Activated naive CD8-positive, alpha-beta T cell (primary cell): ENCODE measurements around the gene DHRS1.

ENCODE experiments used
- H3K27ac Mint-ChIP-seq: one replicate; pipeline ENCODE4 v1.8.0; 2021; ENCODE audit warnings: mixed read lengths
- H3K27me3 Mint-ChIP-seq: one replicate; pipeline ENCODE4 v1.8.0; 2021; ENCODE audit warnings: mixed read lengths
- H3K36me3 Mint-ChIP-seq: one replicate; pipeline ENCODE4 v1.8.0; 2021; ENCODE audit warnings: mixed read lengths
- H3K4me1 Mint-ChIP-seq: one replicate; pipeline ENCODE4 v1.8.0; 2021; ENCODE audit warnings: low read depth, mixed read lengths
- H3K4me3 Mint-ChIP-seq: one replicate; pipeline ENCODE4 v1.8.0; 2021; ENCODE audit warnings: mild to moderate bottlenecking, mixed read lengths
- H3K9me3 Mint-ChIP-seq: one replicate; pipeline ENCODE4 v1.8.0; 2021; ENCODE audit warnings: low read depth, mixed read lengths

The DHRS1 gene

GRCh38 chr14:24271134-24271833 is 28.3 kb downstream of the DHRS1 start, which contains the start of gene RABGGTA:
Gene RABGGTA, minus strand, starts transcription at chr14:24271597. Its CDS starts 482 bp downstream, at chr14:24271115.
- Mint-ChIP-seq H3K27ac (peak within 1 kb of the TSS; percentile 96), H3K27me3 (no peaks in the 10 kb centered on the region), H3K9me3 (no peaks in the 10 kb centered on the region), H3K4me3 (peak within 1 kb of the TSS; percentile 89), H3K36me3 (peaks cover 5% of the 10 kb centered on the region), H3K4me1 (peaks cover 37% of the 10 kb centered on the region)

GRCh38 chr14:24270537-24271133 is 28.9 kb downstream of the DHRS1 start:
- H3K4me3 Mint-ChIP-seq = peak overlapping the region; percentile 89
- peaks cover 5% of the 10 kb centered on the region for H3K36me3 Mint-ChIP-seq
- peaks cover 37% of the 10 kb centered on the region for H3K4me1 Mint-ChIP-seq
- H3K9me3 Mint-ChIP-seq = no peaks in the 10 kb centered on the region
- no peaks in the 10 kb centered on the region for H3K27me3 Mint-ChIP-seq
- peak overlapping the region; percentile 93 for H3K27ac Mint-ChIP-seq

- Mint-ChIP-seq H3K27ac (no peak overlapping the region), H3K4me1 (peaks cover 35% of the 10 kb centered on the region), H3K9me3 (no peaks in the 10 kb centered on the region), H3K36me3 (peaks cover 5% of the 10 kb centered on the region), H3K27me3 (no peaks in the 10 kb centered on the region), H3K4me3 (peak overlapping the region; percentile 89)
These were observed 29.6 kb downstream of the DHRS1 start for GRCh38 chr14:24269910-24270536.

GRCh38 chr14:24269368-24269767 is 30.2 kb downstream of the DHRS1 start:
- Mint-ChIP-seq H3K27ac (peak overlapping the region; percentile 34), H3K4me3 (no peak overlapping the region), H3K36me3 (peaks cover 5% of the 10 kb centered on the region), H3K4me1 (peaks cover 33% of the 10 kb centered on the region), H3K9me3 (no peaks in the 10 kb centered on the region), H3K27me3 (no peaks in the 10 kb centered on the region)

- Mint-ChIP-seq H3K9me3 (no peaks in the 10 kb centered on the region), H3K27me3 (no peaks in the 10 kb centered on the region), H3K27ac (no peak overlapping the region), H3K4me1 (peaks cover 22% of the 10 kb centered on the region), H3K36me3 (peaks cover 3% of the 10 kb centered on the region), H3K4me3 (no peak overlapping the region)
These were observed 31.4 kb downstream of the DHRS1 start for GRCh38 chr14:24268225-24268624.

- Mint-ChIP-seq H3K4me3 (no peak overlapping the region), H3K27me3 (no peaks in the 10 kb centered on the region), H3K4me1 (peaks cover 18% of the 10 kb centered on the region), H3K36me3 (peaks cover 4% of the 10 kb centered on the region), H3K27ac (no peak overlapping the region), H3K9me3 (no peaks in the 10 kb centered on the region)
These were observed 32.1 kb downstream of the DHRS1 start for GRCh38 chr14:24267516-24267915.

GRCh38 chr14:24266344-24267244 is 33.0 kb downstream of the DHRS1 start:
- peaks cover 5% of the 10 kb centered on the region for H3K36me3 Mint-ChIP-seq
- no peak overlapping the region for H3K4me3 Mint-ChIP-seq
- H3K9me3 Mint-ChIP-seq = no peaks in the 10 kb centered on the region
- peaks cover 8% of the 10 kb centered on the region for H3K4me1 Mint-ChIP-seq
- H3K27me3 Mint-ChIP-seq = no peaks in the 10 kb centered on the region
- H3K27ac Mint-ChIP-seq = no peak overlapping the region

GRCh38 chr14:24264298-24264697 is 35.3 kb downstream of the DHRS1 start:
- H3K9me3 Mint-ChIP-seq = no peaks in the 10 kb centered on the region
- H3K27me3 Mint-ChIP-seq = no peaks in the 10 kb centered on the region
- H3K4me1 Mint-ChIP-seq = peaks cover 2% of the 10 kb centered on the region
- H3K27ac Mint-ChIP-seq = no peak overlapping the region
- H3K36me3 Mint-ChIP-seq = peaks cover 5% of the 10 kb centered on the region
- H3K4me3 Mint-ChIP-seq = no peak overlapping the region

GRCh38 chr14:24263848-24264247 is 35.7 kb downstream of the DHRS1 start:
- no peaks in the 10 kb centered on the region for H3K27me3 Mint-ChIP-seq
- peaks cover 2% of the 10 kb centered on the region for H3K4me1 Mint-ChIP-seq
- H3K36me3 Mint-ChIP-seq = peaks cover 5% of the 10 kb centered on the region
- no peak overlapping the region for H3K27ac Mint-ChIP-seq
- H3K9me3 Mint-ChIP-seq = no peaks in the 10 kb centered on the region
- no peak overlapping the region for H3K4me3 Mint-ChIP-seq

- Mint-ChIP-seq H3K4me1 (peaks cover 2% of the 10 kb centered on the region), H3K4me3 (no peak within 1 kb of the TSS), H3K9me3 (no peaks in the 10 kb centered on the region), H3K27ac (no peak within 1 kb of the TSS), H3K36me3 (peaks cover 5% of the 10 kb centered on the region), H3K27me3 (no peaks in the 10 kb centered on the region)
These were observed 36.5 kb downstream of the DHRS1 start, which contains the start of gene TGM1 for GRCh38 chr14:24262821-24263733. Gene TGM1, minus strand, starts transcription at chr14:24263177. Its CDS starts 825 bp downstream, at chr14:24262352.

- Mint-ChIP-seq H3K4me3 (no peak overlapping the region), H3K9me3 (no peaks in the 10 kb centered on the region), H3K27me3 (no peaks in the 10 kb centered on the region), H3K36me3 (peaks cover 2% of the 10 kb centered on the region), H3K4me1 (peaks cover under 1% of the 10 kb centered on the region), H3K27ac (no peak overlapping the region)
These were observed 37.6 kb downstream of the DHRS1 start for GRCh38 chr14:24261969-24262327.

GRCh38 chr14:24261256-24261968 is 38.2 kb downstream of the DHRS1 start:
- Mint-ChIP-seq H3K9me3 (no peaks in the 10 kb centered on the region), H3K4me3 (no peak overlapping the region), H3K27ac (no peak overlapping the region), H3K4me1 (no peaks in the 10 kb centered on the region), H3K27me3 (no peaks in the 10 kb centered on the region), H3K36me3 (peaks cover 2% of the 10 kb centered on the region)

- Mint-ChIP-seq H3K27me3 (no peaks in the 10 kb centered on the region), H3K4me3 (no peak overlapping the region), H3K4me1 (no peaks in the 10 kb centered on the region), H3K36me3 (peaks cover 2% of the 10 kb centered on the region), H3K9me3 (no peaks in the 10 kb centered on the region), H3K27ac (no peak overlapping the region)
These were observed 38.8 kb downstream of the DHRS1 start for GRCh38 chr14:24260780-24261157.
